Activated CD8-positive, alpha-beta T cell treated with anti-CD3 and anti-CD28 coated beads for 36 hours (primary cell): ENCODE results near the gene CLEC16A. TPM values are rescaled to one million over a fixed set of nuclear protein-coding genes. Genes with fewer than 3 reads are reported as not detected.

ENCODE experiments used
- ATAC-seq: fragments of 200-7000 bp; cut with Tn5 transposase; one replicate; pipeline ENCODE4 v1.10.0; 2021; ENCODE audit warnings: mild to moderate bottlenecking, moderate library complexity
- CTCF ChIA-PET: fragments of 350-600 bp; sonication (Branson Sonifier 250); formaldehyde crosslinking; loops from one replicate; lab custom pipeline; 2021; ENCODE audit warnings: antibody characterized with exemption; lab: Charles Lee
- POLR2A ChIA-PET: fragments of 350-600 bp; sonication (Branson Sonifier 250); formaldehyde crosslinking; loops from one replicate; lab custom pipeline; 2021; ENCODE audit warnings: antibody characterized with exemption; lab: Charles Lee
- DNase-seq: peaks from one replicate; pipeline ENCODE4 v3.0.0-alpha.2; 2020
- H3K27ac Mint-ChIP-seq: one replicate; pipeline ENCODE4 v1.8.0; 2021; ENCODE audit warnings: mild to moderate bottlenecking, mixed read lengths
- H3K27me3 Mint-ChIP-seq: one replicate; pipeline ENCODE4 v1.8.0; 2021; ENCODE audit warnings: mixed read lengths
- H3K36me3 Mint-ChIP-seq: one replicate; pipeline ENCODE4 v1.8.0; 2021; ENCODE audit warnings: low read depth, mixed read lengths
- H3K4me1 Mint-ChIP-seq: one replicate; pipeline ENCODE4 v1.8.0; 2021; ENCODE audit warnings: low read depth, mixed read lengths
- H3K4me3 Mint-ChIP-seq: one replicate; pipeline ENCODE4 v1.8.0; 2021; ENCODE audit warnings: mild to moderate bottlenecking, moderate library complexity, mixed read lengths
- H3K9me3 Mint-ChIP-seq: one replicate; pipeline ENCODE4 v1.8.0; 2021; ENCODE audit warnings: mixed read lengths
- CTCF ChIP-seq: fragments of 200-600 bp; IDR thresholded peaks from one replicate; pipeline ENCODE4 v1.8.0; 2022; ENCODE audit warnings: antibody characterized with exemption, mild to moderate bottlenecking
- intact Hi-C: fragments of 100-400 bp; cut with micrococcal nuclease; formaldehyde crosslinking; loops from one replicate; pipeline ENCODE4 v1.10.0; 2022
- total RNA-seq, 2 experiments: library from RNA; stranded (reverse); gene quantifications; one replicate each; pipeline ENCODE4 v1.2.3, GENCODE V29; 2021

CLEC16A gene
- total RNA-seq, 2 experiments from 2014 or later = 20.4 to 21.7 TPM

DNA sequence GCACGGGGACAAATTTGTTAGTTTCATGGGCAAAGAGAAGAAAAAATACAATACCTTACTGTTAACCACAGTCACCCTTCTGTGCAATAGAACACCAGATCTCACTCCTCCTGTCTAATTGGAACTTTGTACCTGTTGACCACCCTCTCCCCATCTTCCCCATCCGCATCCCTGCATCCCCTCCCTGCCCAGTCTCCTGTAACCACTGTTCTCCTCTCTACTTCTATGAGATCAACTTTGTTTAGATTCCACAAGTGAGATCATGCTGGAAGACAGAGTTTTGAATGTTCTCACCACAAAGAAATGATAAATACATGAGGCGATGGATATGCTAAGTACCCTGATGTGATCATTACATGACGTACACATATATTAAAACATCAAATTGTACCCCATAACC, 47.7 kb downstream of the CLEC16A start:
- Mint-ChIP-seq H3K4me1 (peaks cover 55% of the 10 kb centered on the region), H3K9me3 (no peaks in the 10 kb centered on the region), H3K36me3 (peaks cover 45% of the 10 kb centered on the region), H3K27me3 (no peaks in the 10 kb centered on the region), H3K4me3 (no peak overlapping the region), H3K27ac (peak overlapping the region; percentile 4)
- ChIA-PET CTCF (no interaction called here), POLR2A (no interaction called here)
- intact Hi-C loops = no loop called here
- DNase-seq (no peak), ATAC-seq (no peak)
- no peak for TF ChIP-seq CTCF

- intact Hi-C loops = no loop called here
- H3K9me3 Mint-ChIP-seq = no peaks in the 10 kb centered on the region
These were observed 48.4 kb downstream of the CLEC16A start for GRCh38 chr16:10992797-10993196.

DNA sequence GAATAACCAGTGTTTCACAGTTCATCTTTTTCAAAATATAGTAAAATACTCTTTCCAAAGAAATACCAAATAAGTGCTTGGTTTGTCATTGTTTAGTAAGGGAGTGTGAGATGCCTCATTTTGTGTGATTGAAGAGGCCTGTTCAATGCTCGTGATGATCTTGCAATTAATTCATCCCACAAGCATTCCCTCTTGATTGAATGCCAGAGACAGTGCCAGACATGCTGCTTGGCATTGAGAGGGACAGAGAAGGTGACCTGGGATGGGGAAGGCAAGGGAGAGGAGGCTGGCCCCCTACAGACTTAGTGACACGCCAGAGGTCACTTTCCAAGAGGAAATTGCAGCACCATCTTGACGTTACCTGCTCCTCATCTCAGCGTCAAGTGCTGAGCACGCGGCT, 49.3 kb downstream of the CLEC16A start:
- H3K27ac Mint-ChIP-seq = no peak overlapping the region
- POLR2A ChIA-PET = no interaction called here
- TF ChIP-seq CTCF = no peak
- peaks cover 45% of the 10 kb centered on the region for H3K36me3 Mint-ChIP-seq
- DNase-seq (no peak), ATAC-seq (no peak)
- CTCF ChIA-PET = no interaction called here
- no peaks in the 10 kb centered on the region for H3K27me3 Mint-ChIP-seq
- no peak overlapping the region for H3K4me3 Mint-ChIP-seq
- no peaks in the 10 kb centered on the region for H3K9me3 Mint-ChIP-seq
- peaks cover 39% of the 10 kb centered on the region for H3K4me1 Mint-ChIP-seq
- intact Hi-C loops = no loop called here

More at GRCh38 chr16:10992797-10993196, 48.4 kb downstream of the CLEC16A start:
- H3K36me3 Mint-ChIP-seq = peaks cover 45% of the 10 kb centered on the region
- CTCF ChIA-PET = interaction anchor here (0.7 kb wide), 1 partner anchor 29 kb away, joined by 3 read pairs; no protein-coding TSS in a partner anchor
- TF ChIP-seq CTCF = no peak
- ATAC-seq (no peak), DNase-seq (peak; percentile 62)
- H3K4me3 Mint-ChIP-seq = no peak overlapping the region
- POLR2A ChIA-PET = interaction anchor here (0.7 kb wide), 1 partner anchor 315 kb away, joined by 3 read pairs; no protein-coding TSS in a partner anchor
- no peaks in the 10 kb centered on the region for H3K27me3 Mint-ChIP-seq
- no peak overlapping the region for H3K27ac Mint-ChIP-seq
- peaks cover 48% of the 10 kb centered on the region for H3K4me1 Mint-ChIP-seq

DNA sequence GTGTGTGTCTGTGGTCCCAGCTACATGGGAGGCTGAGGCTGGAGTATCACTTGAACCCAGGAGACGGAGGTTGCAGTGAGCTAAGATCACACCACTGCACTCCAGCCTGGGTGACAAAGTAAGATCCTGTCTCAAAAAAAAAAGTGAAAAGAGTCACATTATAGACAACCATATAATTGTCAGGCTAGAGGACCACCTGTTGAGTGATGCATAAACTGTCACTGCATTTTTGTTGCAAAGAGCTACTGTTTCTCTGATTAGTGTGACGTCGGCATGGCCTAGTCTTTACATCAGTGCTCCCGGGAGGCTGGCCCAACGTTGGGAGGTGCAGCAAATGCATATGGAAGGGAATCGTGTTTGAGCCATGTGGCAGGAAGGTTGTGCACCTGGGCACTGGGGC, 50.2 kb downstream of the CLEC16A start:
- ChIA-PET POLR2A (interaction anchor here (0.5 kb wide), 1 partner anchor 38 kb away, joined by 3 read pairs; no protein-coding TSS in a partner anchor), CTCF (no interaction called here)
- intact Hi-C loops = no loop called here
- H3K27ac Mint-ChIP-seq = no peak overlapping the region
- no peaks in the 10 kb centered on the region for H3K27me3 Mint-ChIP-seq
- DNase-seq (no peak), ATAC-seq (no peak)
- no peak overlapping the region for H3K4me3 Mint-ChIP-seq
- H3K36me3 Mint-ChIP-seq = peaks cover 43% of the 10 kb centered on the region
- H3K4me1 Mint-ChIP-seq = peaks cover 30% of the 10 kb centered on the region
- no peak for TF ChIP-seq CTCF
- no peaks in the 10 kb centered on the region for H3K9me3 Mint-ChIP-seq

DNA sequence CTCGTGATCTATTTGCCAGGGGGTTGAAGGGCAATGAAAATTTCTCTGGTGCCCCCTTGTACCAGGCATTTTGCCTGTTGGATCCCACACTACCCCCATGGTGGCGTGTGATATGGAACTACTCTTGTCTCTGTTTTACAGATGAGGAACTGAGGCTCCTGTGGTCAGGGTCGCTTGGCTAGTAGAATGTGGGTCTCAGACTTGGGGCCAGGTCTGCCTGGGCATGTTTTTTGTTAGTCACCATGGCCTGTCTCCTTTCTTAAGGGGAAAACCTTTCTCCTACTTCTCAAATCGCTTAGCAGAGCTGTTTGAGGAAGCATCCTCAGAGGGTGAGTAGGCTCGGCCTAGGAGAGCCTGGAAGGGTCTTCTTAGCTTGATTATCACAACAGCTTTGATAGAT, 51.2 kb downstream of the CLEC16A start:
- TF ChIP-seq CTCF = no peak
- CTCF ChIA-PET = interaction anchor here (0.9 kb wide), 1 partner anchor 10 kb away, joined by 3 read pairs; no protein-coding TSS in a partner anchor
- intact Hi-C loops = no loop called here
- Mint-ChIP-seq H3K9me3 (no peaks in the 10 kb centered on the region), H3K36me3 (peaks cover 40% of the 10 kb centered on the region), H3K27ac (no peak overlapping the region), H3K4me1 (peaks cover 27% of the 10 kb centered on the region), H3K4me3 (no peak overlapping the region), H3K27me3 (no peaks in the 10 kb centered on the region)
- DNase-seq (no peak), ATAC-seq (no peak)
- POLR2A ChIA-PET = no interaction called here
